Cardiac muscle cell (in vitro differentiated cells and primary cell): ENCODE results near the gene FEZ2. TPM values are rescaled to one million over a fixed set of nuclear protein-coding genes. Genes with fewer than 3 reads are reported as not detected.

Source experiments
- DNase-seq, 2 donors: peaks; one replicate each; pipeline versions ENCODE4 v3.0.0 to v3.0.0-alpha.2; 2010 to 2017; ENCODE audit warnings: low read depth in 1 of 2, low spot score in 1 of 2
- H3K27ac ChIP-seq: fragments of 200-600 bp; sonication (generic); 2 replicates; pipeline ENCODE4 v1.5.1; 2016
- H3K27me3 ChIP-seq: fragments of 200-600 bp; sonication (generic); 2 replicates; pipeline ENCODE4 v1.6.0; 2016; ENCODE audit warnings: control low read depth
- H3K36me3 ChIP-seq: fragments of 200-600 bp; sonication (generic); 2 replicates; pipeline ENCODE4 v1.5.1; 2016; ENCODE audit warnings: control low read depth
- H3K4me1 ChIP-seq: fragments of 200-600 bp; sonication (generic); 2 replicates; pipeline ENCODE4 v1.8.1; 2017; ENCODE audit warnings: low read depth, mild to moderate bottlenecking, mixed run types
- H3K4me3 ChIP-seq: fragments of 200-600 bp; sonication (generic); 2 replicates; pipeline ENCODE4 v1.5.1; 2016; ENCODE audit warnings: mild to moderate bottlenecking
- H3K9me3 ChIP-seq: fragments of 200-600 bp; sonication (generic); 2 replicates; pipeline ENCODE4 v1.5.1; 2017; ENCODE audit warnings: low read depth, mild to moderate bottlenecking, control low read depth
- polyA plus RNA-seq: library from polyadenylated mRNA; unstranded; fragments of >200 nt; fragmentation: Nextera tagmentation; extraction: Ambion mirVana; gene quantifications from 2 replicates; pipeline ENCODE4 v1.2.1, GENCODE V29; 2016
- total RNA-seq: library from RNA; depleted of rRNA; stranded (reverse); fragments of >200 nt; gene quantifications from 2 replicates; pipeline ENCODE4 v1.2.3, GENCODE V29; 2016
- TF ChIP-seq, protein P1 (sequence below): IDR thresholded peaks from 2 replicates; pipeline ENCODE4 v1.5.1; 2012; ENCODE audit warnings: low read depth, mild to moderate bottlenecking, low read length

Gene FEZ2
- total and polyA plus RNA-seq, 2 experiments from 2014 or later: 10.8 to 17.3 TPM

DNA sequence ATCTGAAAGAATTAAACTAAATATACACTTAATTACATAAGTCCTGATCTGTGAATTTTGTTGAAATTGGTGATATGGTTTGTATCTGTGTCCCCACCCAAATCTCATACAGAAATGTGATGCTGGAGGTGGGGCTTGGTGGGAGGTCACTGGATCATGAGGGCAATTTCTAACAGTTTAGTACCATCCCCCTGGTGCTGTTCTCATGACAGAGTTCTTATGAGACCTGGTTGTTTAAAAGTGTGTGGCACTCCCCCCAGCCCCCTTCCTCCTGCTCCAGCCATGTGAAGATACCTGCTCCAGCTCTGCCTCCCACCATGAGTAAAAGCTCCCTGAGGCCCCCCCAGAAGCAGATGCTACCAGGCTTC is 18.7 kb downstream of the FEZ2 start:
- Histone ChIP-seq H3K27ac (no peak overlapping the region), H3K27me3 (no peaks in the 10 kb centered on the region), H3K4me3 (no peak overlapping the region), H3K36me3 (peaks cover 32% of the 10 kb centered on the region), H3K9me3 (no peaks in the 10 kb centered on the region), H3K4me1 (no peaks in the 10 kb centered on the region)
- DNase-seq: no peak
- TF ChIP-seq, protein P1, sequence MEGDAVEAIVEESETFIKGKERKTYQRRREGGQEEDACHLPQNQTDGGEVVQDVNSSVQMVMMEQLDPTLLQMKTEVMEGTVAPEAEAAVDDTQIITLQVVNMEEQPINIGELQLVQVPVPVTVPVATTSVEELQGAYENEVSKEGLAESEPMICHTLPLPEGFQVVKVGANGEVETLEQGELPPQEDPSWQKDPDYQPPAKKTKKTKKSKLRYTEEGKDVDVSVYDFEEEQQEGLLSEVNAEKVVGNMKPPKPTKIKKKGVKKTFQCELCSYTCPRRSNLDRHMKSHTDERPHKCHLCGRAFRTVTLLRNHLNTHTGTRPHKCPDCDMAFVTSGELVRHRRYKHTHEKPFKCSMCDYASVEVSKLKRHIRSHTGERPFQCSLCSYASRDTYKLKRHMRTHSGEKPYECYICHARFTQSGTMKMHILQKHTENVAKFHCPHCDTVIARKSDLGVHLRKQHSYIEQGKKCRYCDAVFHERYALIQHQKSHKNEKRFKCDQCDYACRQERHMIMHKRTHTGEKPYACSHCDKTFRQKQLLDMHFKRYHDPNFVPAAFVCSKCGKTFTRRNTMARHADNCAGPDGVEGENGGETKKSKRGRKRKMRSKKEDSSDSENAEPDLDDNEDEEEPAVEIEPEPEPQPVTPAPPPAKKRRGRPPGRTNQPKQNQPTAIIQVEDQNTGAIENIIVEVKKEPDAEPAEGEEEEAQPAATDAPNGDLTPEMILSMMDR: no peak

DNA sequence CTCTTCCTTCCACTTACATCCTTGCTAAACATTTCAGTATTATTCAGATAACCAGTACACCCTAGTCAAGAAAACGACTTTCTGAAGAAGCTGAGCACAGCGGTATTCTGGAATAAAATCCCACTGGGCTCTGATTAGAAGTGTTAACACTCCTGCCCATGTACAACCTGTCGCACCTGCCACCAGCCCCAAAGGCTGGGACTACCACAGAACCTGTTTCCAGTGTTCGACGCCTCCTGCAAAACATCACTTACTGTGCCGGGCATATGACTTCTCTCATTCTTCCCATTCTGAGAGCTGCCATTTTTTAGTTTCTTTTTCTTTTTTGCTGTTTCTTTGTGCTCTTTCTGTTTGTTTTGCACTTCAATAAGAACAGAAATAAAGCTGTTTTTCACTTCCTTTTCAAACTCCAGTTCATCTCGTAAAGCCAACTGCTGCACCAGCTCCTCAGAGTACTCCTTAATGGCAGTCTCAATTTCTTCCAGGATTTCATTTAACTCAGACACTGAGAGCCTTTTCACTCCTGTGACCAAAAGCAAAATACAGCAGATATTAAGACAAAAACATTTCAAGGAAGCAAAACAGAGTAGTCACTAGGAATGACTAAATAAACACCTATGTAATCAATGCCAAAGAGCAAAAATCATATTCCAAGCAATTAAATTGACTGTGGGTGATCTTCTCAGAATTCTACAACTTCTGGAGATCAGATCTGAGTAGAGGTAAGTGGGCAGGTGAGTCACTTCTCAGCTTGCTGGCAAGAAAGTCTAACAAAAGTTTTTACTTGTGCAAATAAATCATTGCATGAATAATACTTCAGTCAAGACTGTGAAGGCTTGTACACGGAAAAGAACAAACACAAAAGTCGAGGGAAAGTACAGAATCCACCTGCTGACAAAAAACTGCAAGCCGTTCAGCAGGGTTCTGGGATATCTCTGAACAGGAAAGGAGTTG is 19.3 kb downstream of the FEZ2 start:
- no peak for DNase-seq
- H3K4me3 ChIP-seq: no peak overlapping the region
- H3K4me1 ChIP-seq: no peaks in the 10 kb centered on the region
- no peaks in the 10 kb centered on the region for H3K9me3 ChIP-seq
- no peaks in the 10 kb centered on the region for H3K27me3 ChIP-seq
- TF ChIP-seq, protein P1: no peak
- peaks cover 32% of the 10 kb centered on the region for H3K36me3 ChIP-seq
- H3K27ac ChIP-seq: no peak overlapping the region

DNA sequence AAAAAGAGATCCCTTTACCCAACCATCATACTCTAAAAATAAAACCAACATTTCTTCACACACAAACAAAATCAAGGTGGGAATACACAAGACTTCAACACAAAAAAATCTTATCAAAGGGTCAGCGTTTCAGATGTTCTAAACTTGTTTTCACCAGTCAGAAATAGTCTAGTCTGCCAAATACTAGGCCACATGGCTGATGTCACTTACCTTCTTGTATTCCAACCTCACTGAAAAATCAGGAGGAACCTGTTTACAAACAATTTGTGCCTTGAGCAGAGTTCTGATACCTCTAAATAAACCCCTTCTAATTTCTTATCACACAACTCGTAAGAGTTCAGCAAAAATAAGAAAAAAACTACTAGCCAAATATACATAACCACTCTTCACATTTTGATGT is 20.1 kb downstream of the FEZ2 start:
- TF ChIP-seq, protein P1: no peak
- DNase-seq: no peak
- no peak overlapping the region for H3K4me3 ChIP-seq
- H3K4me1 ChIP-seq: no peaks in the 10 kb centered on the region
- H3K9me3 ChIP-seq: no peaks in the 10 kb centered on the region
- peaks cover 32% of the 10 kb centered on the region for H3K36me3 ChIP-seq
- H3K27me3 ChIP-seq: no peaks in the 10 kb centered on the region
- no peak overlapping the region for H3K27ac ChIP-seq

DNA sequence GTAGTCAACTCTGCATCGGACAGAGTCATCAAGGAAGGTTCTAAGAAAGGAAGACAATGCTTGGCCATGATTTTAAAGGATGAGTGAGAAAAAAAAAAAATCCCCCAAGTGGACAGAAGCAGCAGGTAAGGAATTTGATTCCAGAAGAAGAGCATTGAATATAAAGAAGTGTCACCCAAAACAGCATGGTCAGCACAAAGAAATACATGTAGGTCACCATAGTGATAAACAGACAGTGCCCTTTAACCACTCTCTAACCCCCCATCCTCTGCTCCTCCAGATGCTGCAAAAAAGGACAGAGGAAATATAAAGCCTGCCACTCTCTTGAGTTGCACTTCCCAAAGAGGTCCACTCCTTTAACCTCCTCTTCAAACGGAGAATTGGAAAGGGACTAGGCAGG is 23.4 kb downstream of the FEZ2 start:
- H3K4me1 ChIP-seq: peaks cover 10% of the 10 kb centered on the region
- H3K27ac ChIP-seq: no peak overlapping the region
- no peaks in the 10 kb centered on the region for H3K9me3 ChIP-seq
- TF ChIP-seq, protein P1: no peak
- DNase-seq: no peak
- peaks cover 21% of the 10 kb centered on the region for H3K36me3 ChIP-seq
- H3K4me3 ChIP-seq: no peak overlapping the region
- H3K27me3 ChIP-seq: no peaks in the 10 kb centered on the region

DNA sequence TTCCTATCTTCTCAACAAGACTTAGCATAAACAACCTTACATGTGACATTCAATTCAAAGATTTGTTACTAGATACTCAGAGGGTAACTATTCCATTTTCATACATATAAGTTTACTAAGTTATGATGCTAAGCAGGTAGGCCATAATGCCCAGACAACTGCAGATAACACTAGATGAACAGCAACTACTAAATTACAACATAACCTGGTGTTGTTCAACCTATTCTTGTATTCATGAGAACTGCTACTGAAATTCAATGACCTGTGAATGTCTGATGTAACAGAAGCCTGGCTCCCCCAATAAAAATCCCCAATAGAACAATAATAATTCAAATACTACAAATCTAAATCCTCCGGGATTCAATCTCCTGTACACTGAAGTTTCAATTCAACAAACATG is 24.8 kb downstream of the FEZ2 start:
- peaks cover 13% of the 10 kb centered on the region for H3K36me3 ChIP-seq
- no peaks in the 10 kb centered on the region for H3K27me3 ChIP-seq

More for the DNA sequence above, 24.8 kb downstream of the FEZ2 start:
- H3K4me3 ChIP-seq: no peak overlapping the region
- no peaks in the 10 kb centered on the region for H3K9me3 ChIP-seq
- peaks cover 20% of the 10 kb centered on the region for H3K4me1 ChIP-seq
- no peak for DNase-seq
- no peak overlapping the region for H3K27ac ChIP-seq
- TF ChIP-seq, protein P1: no peak
